HepG2 (cell line): ENCODE results near the gene RANBP3. TPM values are rescaled to one million over a fixed set of nuclear protein-coding genes. Genes with fewer than 3 reads are reported as not detected.

Experiments
- ARNT2 ChIP-seq: sonication (generic); formaldehyde crosslinking; IDR thresholded peaks from 2 replicates; pipeline ENCODE4 v1.8.0; 2022; ENCODE audit warnings: mild to moderate bottlenecking, low read depth, missing genetic modification reagents, moderate library complexity
- ATF7-NPFF ChIP-seq: sonication (generic); formaldehyde crosslinking; IDR thresholded peaks from 2 replicates; pipeline ENCODE4 v1.8.1; 2023; ENCODE audit warnings: mild to moderate bottlenecking, low read depth, missing genetic modification reagents, moderate library complexity
- BCL3 ChIP-seq: sonication (generic); formaldehyde crosslinking; IDR thresholded peaks from 2 replicates; pipeline ENCODE4 v1.5.1; 2020; ENCODE audit warnings: mild to moderate bottlenecking, missing genetic modification reagents, moderate library complexity
- DPF2 ChIP-seq: sonication (generic); formaldehyde crosslinking; IDR thresholded peaks from 2 replicates; pipeline ENCODE4 v1.4.0; 2020; ENCODE audit warnings: mild to moderate bottlenecking, low read depth, missing genetic modification reagents, borderline replicate concordance
- GFI1 ChIP-seq: sonication (generic); formaldehyde crosslinking; IDR thresholded peaks from 2 replicates; pipeline ENCODE4 v1.5.0; 2020; ENCODE audit warnings: missing genetic modification reagents, mild to moderate bottlenecking, borderline replicate concordance
- PBX2 ChIP-seq: IDR thresholded peaks from 2 replicates; pipeline ENCODE4 v1.6.1; 2016; ENCODE audit warnings: control low read depth
- PRDM4 ChIP-seq: sonication (generic); formaldehyde crosslinking; IDR thresholded peaks from 2 replicates; pipeline ENCODE4 v1.9.0; 2021; ENCODE audit warnings: missing genetic modification reagents, borderline replicate concordance
- RXRB ChIP-seq: IDR thresholded peaks from 2 replicates; pipeline ENCODE4 v1.6.1; 2016; ENCODE audit warnings: borderline replicate concordance, missing genetic modification reagents, missing compliant biosample characterization
- SMAD9 ChIP-seq: sonication (generic); formaldehyde crosslinking; IDR thresholded peaks from 2 replicates; pipeline ENCODE4 v1.5.1; 2020; ENCODE audit warnings: mild to moderate bottlenecking, missing genetic modification reagents
- SRF ChIP-seq: IDR thresholded peaks from 2 replicates; pipeline ENCODE4 v1.6.1; 2011; ENCODE audit warnings: mild to moderate bottlenecking, low read depth, low read length, moderate library complexity
- USF2 ChIP-seq, 2 experiments: sonication (generic) in 1 of 2; formaldehyde crosslinking in 1 of 2; IDR thresholded peaks; 2 replicates each; pipeline versions ENCODE4 v1.5.1 to v1.6.1; 2011 to 2020; ENCODE audit warnings: borderline replicate concordance in 1 of 2, low read depth in 1 of 2, low read length in 1 of 2, mild to moderate bottlenecking in 1 of 2, missing genetic modification reagents in 1 of 2, moderate library complexity in 1 of 2
- ZFAT ChIP-seq: sonication (generic); formaldehyde crosslinking; conservative IDR thresholded peaks from 2 replicates; pipeline ENCODE4 v1.8.1; 2023; ENCODE audit warnings: missing genetic modification reagents, inconsistent platforms
- ZNF362 ChIP-seq: sonication (generic); formaldehyde crosslinking; IDR thresholded peaks from 2 replicates; pipeline ENCODE4 v1.4.0; 2020; ENCODE audit warnings: missing genetic modification reagents, mild to moderate bottlenecking, borderline replicate concordance
- ZNF720 ChIP-seq: sonication (generic); formaldehyde crosslinking; IDR thresholded peaks from 2 replicates; pipeline ENCODE4 v1.4.0; 2020; ENCODE audit warnings: missing genetic modification reagents
- ZNF761 ChIP-seq: sonication (generic); formaldehyde crosslinking; conservative IDR thresholded peaks from 2 replicates; pipeline ENCODE4 v1.4.0; 2020; ENCODE audit warnings: mild to moderate bottlenecking, missing genetic modification reagents
- ZNF781 ChIP-seq: sonication (generic); formaldehyde crosslinking; IDR thresholded peaks from 2 replicates; pipeline ENCODE4 v1.5.1; 2020; ENCODE audit warnings: borderline replicate concordance, mild to moderate bottlenecking, missing genetic modification reagents; ENCODE audit errors: not compliant biosample characterization
- ZNF891 ChIP-seq: sonication (generic); formaldehyde crosslinking; IDR thresholded peaks from 2 replicates; pipeline ENCODE4 v1.5.0; 2020; ENCODE audit warnings: mild to moderate bottlenecking, missing genetic modification reagents
- polyA plus RNA-seq, 8 experiments: library from polyadenylated mRNA; depleted of rRNA in 3 of 8; stranded (reverse) in 7 of 8; unstranded in 1 of 8; fragments of >200 nt; fragmentation: Illumina TruSeq in 4 of 8; extraction: Trizol in 4 of 8; gene quantifications; 2 replicates each; pipeline versions ENCODE4 v1.2.1 to v1.2.3, GENCODE V29; 2011 to 2016; ENCODE audit warnings: low read depth in 4 of 8, missing spikeins in 1 of 8, mixed read lengths in 1 of 8; ENCODE audit not compliant: insufficient read depth in 1 of 8
- total RNA-seq, 5 experiments: library from RNA; depleted of rRNA; stranded (reverse); fragments of >200 nt; fragmentation: Illumina TruSeq; extraction: Trizol; gene quantifications; 2 replicates each; pipeline ENCODE4 v1.2.3, GENCODE V29; 2016; ENCODE audit warnings: low read depth in 1 of 5

The RANBP3 gene
- total and polyA plus RNA-seq, 2 of the 13 experiments (the other 11 are each of a cell fraction or from before 2014, with no cell fraction given), result 39.5 to 149 TPM

GRCh38 chr19:5977785-5978605, at the start of gene RANBP3 (continued):
- TF ChIP-seq PRDM4 (CRISPR knock-in tag) (peak; percentile 97; the same call in 1 of the 2 replicates), ZFAT (CRISPR knock-in tag) (peak; percentile 96), ZNF362 (CRISPR knock-in tag) (peak; percentile 91), ZNF891 (peak; percentile 100), USF2 (IDR thresholded peaks at IDR 0.05; ENCODE audit: low read depth, low read length) (no peak), USF2 (CRISPR knock-in tag; IDR thresholded peaks at IDR 0.05; ENCODE audit: borderline replicate concordance) (peak; percentile 74; the same call in 1 of the 2 replicates), RXRB (peak; percentile 96), SMAD9 (CRISPR knock-in tag) (peak; percentile 100), BCL3 (peak; percentile 100), PBX2 (CRISPR knock-in tag) (peak; percentile 23; the same call in 1 of the 2 replicates), ARNT2 (CRISPR knock-in tag) (peak; percentile 100), ZNF761 (CRISPR knock-in tag) (peak; percentile 100), ZNF720 (peak; percentile 99), ZNF781 (CRISPR knock-in tag) (peak; percentile 100), SRF (no peak), ATF7-NPFF (peak; percentile 100), DPF2 (CRISPR knock-in tag) (peak; percentile 88), GFI1 (CRISPR knock-in tag) (peak; percentile 97)
